ENCODE measurements around the gene MAML3. TPM values are rescaled to one million over a fixed set of nuclear protein-coding genes. Genes with fewer than 3 reads are reported as not detected.

The MAML3 gene
- total RNA-seq, 1 experiment from 2014 or later, result 0.13 TPM

DNA sequence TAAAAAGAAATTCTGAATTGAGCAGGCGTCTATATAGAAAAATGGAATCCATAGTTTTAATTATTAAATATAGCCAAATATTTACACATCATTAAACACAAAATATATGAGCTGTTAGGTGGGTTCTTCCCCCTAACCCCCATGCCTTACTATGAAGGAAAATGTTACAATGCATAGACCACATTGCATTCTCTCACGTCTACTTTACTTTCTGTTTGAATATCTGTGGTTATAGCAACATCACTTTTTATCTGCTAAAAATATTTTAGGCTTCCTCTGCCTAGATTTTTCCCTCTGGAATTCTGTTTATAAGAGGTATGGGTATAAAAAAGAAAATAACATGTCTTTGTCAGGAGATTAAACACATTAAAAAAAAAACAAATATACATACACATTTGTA lies 73.1 kb downstream of the MAML3 start:
- no peak overlapping the region for H3K4me3 ChIP-seq
- no peaks in the 10 kb centered on the region for H3K27me3 ChIP-seq
- H3K36me3 ChIP-seq, result no peaks in the 10 kb centered on the region
- H3K9me3 ChIP-seq, result no peaks in the 10 kb centered on the region
- DNase-seq, result no peak

- no peak for DNase-seq
- Histone ChIP-seq H3K4me3 (no peak overlapping the region), H3K9me3 (no peaks in the 10 kb centered on the region), H3K36me3 (no peaks in the 10 kb centered on the region), H3K27me3 (no peaks in the 10 kb centered on the region)
These were observed 75.6 kb downstream of the MAML3 start for GRCh38 chr4:140078366-140078765.

- DNase-seq, result no peak
- H3K36me3 ChIP-seq, result no peaks in the 10 kb centered on the region
- H3K9me3 ChIP-seq, result no peaks in the 10 kb centered on the region
- H3K27me3 ChIP-seq, result no peaks in the 10 kb centered on the region
- H3K4me3 ChIP-seq, result no peak overlapping the region
These were observed 77.7 kb downstream of the MAML3 start for GRCh38 chr4:140076307-140076706.

GRCh38 chr4:140071806-140072205 lies 82.2 kb downstream of the MAML3 start:
- no peaks in the 10 kb centered on the region for H3K27me3 ChIP-seq
- no peak overlapping the region for H3K4me3 ChIP-seq
- H3K36me3 ChIP-seq, result no peaks in the 10 kb centered on the region
- no peaks in the 10 kb centered on the region for H3K9me3 ChIP-seq
- DNase-seq, result no peak

- no peaks in the 10 kb centered on the region for H3K9me3 ChIP-seq
- H3K4me3 ChIP-seq, result no peak overlapping the region
- no peak for DNase-seq
- no peaks in the 10 kb centered on the region for H3K36me3 ChIP-seq
- H3K27me3 ChIP-seq, result no peaks in the 10 kb centered on the region
These were observed 83.0 kb downstream of the MAML3 start for GRCh38 chr4:140070973-140071372.

GRCh38 chr4:140070366-140070765 lies 83.6 kb downstream of the MAML3 start:
- Histone ChIP-seq H3K4me3 (no peak overlapping the region), H3K36me3 (no peaks in the 10 kb centered on the region), H3K9me3 (no peaks in the 10 kb centered on the region), H3K27me3 (no peaks in the 10 kb centered on the region)
- DNase-seq, result no peak

- no peaks in the 10 kb centered on the region for H3K36me3 ChIP-seq
- no peak overlapping the region for H3K4me3 ChIP-seq
- no peaks in the 10 kb centered on the region for H3K27me3 ChIP-seq
- peak; percentile 21 for DNase-seq
- no peaks in the 10 kb centered on the region for H3K9me3 ChIP-seq
These were observed 84.9 kb downstream of the MAML3 start for GRCh38 chr4:140069066-140069465.

DNA sequence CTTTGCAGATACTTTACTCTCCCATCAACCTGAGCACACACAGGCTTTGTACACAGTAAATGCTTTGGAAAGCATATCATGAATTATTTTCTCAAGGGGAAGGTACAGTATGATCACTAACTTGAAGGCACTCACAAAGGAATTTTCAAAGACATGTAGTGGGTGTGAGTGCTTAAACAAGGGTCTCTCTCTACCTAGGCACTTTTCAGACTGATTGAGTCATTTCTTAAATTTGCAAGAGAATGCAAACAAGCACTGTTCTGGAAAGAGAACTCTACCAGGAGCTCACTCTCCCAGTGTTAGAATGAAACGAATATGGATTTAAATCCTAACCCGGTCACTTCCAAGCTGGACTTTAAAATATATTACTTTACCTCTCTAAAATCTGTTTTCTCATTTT lies 85.7 kb downstream of the MAML3 start:
- Histone ChIP-seq H3K9me3 (no peaks in the 10 kb centered on the region), H3K27me3 (no peaks in the 10 kb centered on the region), H3K36me3 (no peaks in the 10 kb centered on the region), H3K4me3 (no peak overlapping the region)
- DNase-seq, result no peak

- Histone ChIP-seq H3K27me3 (no peaks in the 10 kb centered on the region), H3K36me3 (no peaks in the 10 kb centered on the region), H3K4me3 (no peak overlapping the region), H3K9me3 (no peaks in the 10 kb centered on the region)
- no peak for DNase-seq
These were observed 87.7 kb downstream of the MAML3 start for GRCh38 chr4:140066031-140066930.

DNA sequence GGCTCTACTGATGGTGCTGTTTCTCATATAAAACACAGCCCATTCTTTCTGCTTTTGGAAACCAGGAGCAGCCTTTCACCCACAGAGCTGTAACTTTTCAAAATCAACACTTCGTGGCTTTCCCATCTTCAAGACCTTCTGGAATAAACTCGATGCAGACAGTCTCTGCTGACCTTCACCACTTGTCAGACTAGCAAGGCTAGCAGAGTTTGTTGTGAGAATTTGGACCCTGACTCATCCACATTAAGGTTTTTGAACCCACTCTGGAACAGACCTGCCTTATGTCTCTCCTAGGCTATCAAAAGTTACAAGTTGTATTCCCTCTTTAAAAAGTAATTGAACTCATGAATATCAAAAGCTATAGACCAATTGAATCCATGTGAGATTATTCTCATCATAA lies 88.6 kb downstream of the MAML3 start:
- no peak for DNase-seq
- H3K27me3 ChIP-seq, result no peaks in the 10 kb centered on the region

DNA sequence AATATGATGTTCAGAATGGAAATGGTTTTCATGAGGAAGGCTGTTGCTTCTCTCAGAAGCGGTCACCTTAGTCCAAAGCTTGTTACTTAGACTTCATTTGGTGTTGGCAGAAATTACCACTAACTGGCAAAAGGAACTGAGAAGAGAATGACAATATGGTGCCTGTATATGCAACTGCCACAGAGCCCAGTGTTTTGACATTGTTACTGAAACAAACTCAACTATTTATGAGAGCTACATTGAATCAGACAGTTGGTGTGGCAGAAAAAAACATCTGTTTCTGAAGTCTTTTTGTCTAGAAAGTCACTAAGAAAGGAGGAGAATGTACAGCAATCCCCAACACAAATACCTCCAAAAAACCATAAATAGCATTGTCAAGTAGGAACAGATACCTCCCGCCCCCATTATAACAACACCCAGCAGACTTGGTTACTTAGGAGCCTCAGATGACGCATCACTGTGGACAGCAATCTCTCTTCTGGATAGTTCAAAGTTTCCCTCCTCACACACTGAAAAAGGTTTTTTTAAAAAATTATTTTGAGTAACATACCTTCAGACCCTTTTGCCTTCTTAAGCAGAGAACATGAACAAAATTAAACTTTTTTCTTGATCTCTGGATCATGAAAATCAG lies 92.2 kb downstream of the MAML3 start:
- Histone ChIP-seq H3K9me3 (no peaks in the 10 kb centered on the region), H3K27me3 (no peaks in the 10 kb centered on the region), H3K4me3 (no peak overlapping the region), H3K36me3 (no peaks in the 10 kb centered on the region)
- DNase-seq, result no peak

More for the DNA sequence above, 88.6 kb downstream of the MAML3 start:
- Histone ChIP-seq H3K36me3 (no peaks in the 10 kb centered on the region), H3K4me3 (no peak overlapping the region), H3K9me3 (no peaks in the 10 kb centered on the region)

DNA sequence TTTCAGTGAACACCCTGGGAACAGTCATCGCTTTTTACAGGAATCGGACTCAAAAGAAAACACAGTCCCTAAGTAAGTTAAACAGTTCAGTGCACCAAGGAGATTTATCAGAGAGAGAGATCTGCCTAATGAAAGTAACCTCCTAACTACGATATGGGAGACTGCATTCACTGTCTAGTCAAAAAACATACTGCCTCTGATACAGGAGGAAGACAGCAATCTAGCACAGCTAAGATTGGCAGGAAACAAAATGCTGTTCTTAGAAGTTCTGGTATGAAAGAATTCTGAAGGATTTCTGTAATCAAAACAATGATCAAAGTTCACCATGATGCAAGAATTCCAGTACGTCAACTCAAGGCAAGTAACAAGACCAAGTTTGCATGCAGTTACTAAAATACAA lies 92.8 kb downstream of the MAML3 start:
- no peak for DNase-seq
- no peak overlapping the region for H3K4me3 ChIP-seq

GRCh38 chr4:140059159-140059558 lies 94.8 kb downstream of the MAML3 start:
- H3K4me3 ChIP-seq, result no peak overlapping the region
- H3K27me3 ChIP-seq, result no peaks in the 10 kb centered on the region
- no peaks in the 10 kb centered on the region for H3K36me3 ChIP-seq
- H3K9me3 ChIP-seq, result no peaks in the 10 kb centered on the region
- DNase-seq, result no peak

More for the DNA sequence above, 92.8 kb downstream of the MAML3 start:
- H3K9me3 ChIP-seq, result no peaks in the 10 kb centered on the region
- H3K36me3 ChIP-seq, result no peaks in the 10 kb centered on the region
- no peaks in the 10 kb centered on the region for H3K27me3 ChIP-seq

- Histone ChIP-seq H3K9me3 (no peaks in the 10 kb centered on the region), H3K4me3 (no peak overlapping the region), H3K36me3 (no peaks in the 10 kb centered on the region), H3K27me3 (no peaks in the 10 kb centered on the region)
- no peak for DNase-seq
These were observed 96.3 kb downstream of the MAML3 start for GRCh38 chr4:140057701-140058100.

DNA sequence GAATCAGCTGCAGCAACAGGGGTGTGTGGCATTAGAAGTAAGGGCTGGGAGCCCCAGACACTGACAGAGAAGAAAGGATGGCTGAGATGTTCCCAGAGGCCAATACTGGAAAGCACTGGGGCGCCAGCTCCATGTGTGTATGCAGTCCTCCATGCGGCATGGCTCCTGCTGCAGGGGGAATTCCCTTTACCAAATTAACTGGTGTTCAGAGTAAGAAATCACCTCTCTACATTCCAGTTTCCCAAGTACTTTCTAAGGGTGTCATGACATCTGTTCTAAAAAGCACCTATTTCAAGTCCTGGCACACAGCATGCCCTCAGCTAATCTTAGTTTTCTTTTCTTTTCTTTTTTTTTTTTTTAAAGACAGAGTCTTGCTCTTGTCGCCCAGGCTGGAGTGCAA lies 98.0 kb downstream of the MAML3 start:
- H3K36me3 ChIP-seq, result no peaks in the 10 kb centered on the region
- H3K4me3 ChIP-seq, result no peak overlapping the region
- H3K27me3 ChIP-seq, result no peaks in the 10 kb centered on the region
- H3K9me3 ChIP-seq, result no peaks in the 10 kb centered on the region
- DNase-seq, result no peak

- no peaks in the 10 kb centered on the region for H3K9me3 ChIP-seq
- no peak overlapping the region for H3K4me3 ChIP-seq
- DNase-seq, result no peak
- no peaks in the 10 kb centered on the region for H3K36me3 ChIP-seq
- no peaks in the 10 kb centered on the region for H3K27me3 ChIP-seq
These were observed 99.1 kb downstream of the MAML3 start for GRCh38 chr4:140054861-140055260.

GRCh38 chr4:140053185-140053584 lies 100.8 kb downstream of the MAML3 start:
- Histone ChIP-seq H3K9me3 (no peaks in the 10 kb centered on the region), H3K4me3 (no peak overlapping the region), H3K27me3 (no peaks in the 10 kb centered on the region), H3K36me3 (no peaks in the 10 kb centered on the region)
- DNase-seq, result no peak

DNA sequence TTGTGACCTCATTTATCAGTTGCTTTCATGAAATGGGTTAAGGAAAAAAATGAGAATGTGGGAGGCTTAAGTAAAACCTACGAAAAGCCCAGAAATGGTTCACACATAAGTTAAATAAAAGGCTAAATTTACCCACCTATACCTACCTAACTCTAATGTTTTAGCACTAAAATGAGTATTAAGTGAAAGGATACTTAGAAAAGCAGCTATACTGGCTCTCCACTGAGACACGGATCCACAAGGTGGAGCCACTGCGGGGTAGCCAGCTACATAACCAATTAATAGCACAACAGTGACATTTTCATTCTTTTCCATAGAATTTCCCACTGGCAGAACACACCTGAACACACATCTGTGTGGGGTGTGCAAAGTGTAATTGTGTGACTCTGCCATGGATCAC lies 101.9 kb downstream of the MAML3 start:
- no peaks in the 10 kb centered on the region for H3K36me3 ChIP-seq
- H3K9me3 ChIP-seq, result no peaks in the 10 kb centered on the region
- no peaks in the 10 kb centered on the region for H3K27me3 ChIP-seq
- H3K4me3 ChIP-seq, result no peak overlapping the region
- DNase-seq, result peak; percentile 4
